HG03108 (cell line): ENCODE results near the gene TMTC3.
A peak's percentile ranks its signal among the peaks of the same experiment; 100 is the strongest.
"Not testable (repeated sequence)": the region's sequence is repeated elsewhere in the genome, so short reads cannot be mapped to it uniquely, and the experiment has no call there.

ENCODE experiments used
- ATAC-seq: cut with Tn5 transposase; IDR thresholded peaks from one replicate; pipeline ENCODE4 v1.9.1; 2021; ENCODE audit warnings: moderate library complexity; ENCODE audit not compliant: unreplicated experiment

The TMTC3 gene

GRCh38 chr12:88141774-88142609 lies at the start of gene TMTC3, which contains the start of gene CEP290:
Gene TMTC3 (plus strand): TSS chr12:88142307. CDS start chr12:88148316, 6,009 bp downstream.
Gene CEP290 (minus strand): TSS chr12:88142088. CDS start chr12:88141307, 781 bp downstream.
- ATAC-seq: peak; percentile 97

GRCh38 chr12:88092771-88093170 lies 49.3 kb upstream of the TMTC3 start:
- ATAC-seq: no peak

GRCh38 chr12:88093573-88093972 lies 48.5 kb upstream of the TMTC3 start:
- no peak for ATAC-seq

GRCh38 chr12:88108021-88108420 lies 34.1 kb upstream of the TMTC3 start:
- no peak for ATAC-seq

GRCh38 chr12:88111074-88111652 lies 30.9 kb upstream of the TMTC3 start:
- no peak for ATAC-seq

GRCh38 chr12:88113871-88114270 lies 28.2 kb upstream of the TMTC3 start:
- ATAC-seq: no peak

- no peak for ATAC-seq
These were observed 19.4 kb upstream of the TMTC3 start for GRCh38 chr12:88122666-88123065.

GRCh38 chr12:88127099-88127498 lies 15.0 kb upstream of the TMTC3 start:
- ATAC-seq: no peak

GRCh38 chr12:88127855-88128254 lies 14.3 kb upstream of the TMTC3 start:
- no peak for ATAC-seq

- ATAC-seq: no peak
These were observed 9.7 kb upstream of the TMTC3 start for GRCh38 chr12:88132392-88132791.

- not testable (repeated sequence) for ATAC-seq
These were observed 8.9 kb upstream of the TMTC3 start for GRCh38 chr12:88133181-88133580.

GRCh38 chr12:88139711-88140110 lies 2.4 kb upstream of the TMTC3 start:
- not testable (repeated sequence) for ATAC-seq

- no peak for ATAC-seq
These were observed 708 bp upstream of the TMTC3 start for GRCh38 chr12:88141425-88141773.

GRCh38 chr12:88142610-88142991 lies 494 bp downstream of the TMTC3 start:
- ATAC-seq: peak; percentile 0

- no peak for ATAC-seq
These were observed 1.9 kb downstream of the TMTC3 start for GRCh38 chr12:88144037-88144436.

GRCh38 chr12:88144546-88145468 lies 2.7 kb downstream of the TMTC3 start:
- no peak for ATAC-seq

- ATAC-seq: no peak
These were observed 3.7 kb downstream of the TMTC3 start for GRCh38 chr12:88145567-88146505.

GRCh38 chr12:88150063-88150462 lies 8.0 kb downstream of the TMTC3 start:
- ATAC-seq: no peak

GRCh38 chr12:88153959-88154358 lies 11.9 kb downstream of the TMTC3 start:
- ATAC-seq: no peak

- no peak for ATAC-seq
These were observed 14.1 kb downstream of the TMTC3 start for GRCh38 chr12:88156075-88156654.
